Measurements from ENCODE around the gene GAS1. TPM values are rescaled to one million over a fixed set of nuclear protein-coding genes. Genes with fewer than 3 reads are reported as not detected.

GAS1 gene
- total RNA-seq, 1 experiment from 2014 or later, result not detected

DNA sequence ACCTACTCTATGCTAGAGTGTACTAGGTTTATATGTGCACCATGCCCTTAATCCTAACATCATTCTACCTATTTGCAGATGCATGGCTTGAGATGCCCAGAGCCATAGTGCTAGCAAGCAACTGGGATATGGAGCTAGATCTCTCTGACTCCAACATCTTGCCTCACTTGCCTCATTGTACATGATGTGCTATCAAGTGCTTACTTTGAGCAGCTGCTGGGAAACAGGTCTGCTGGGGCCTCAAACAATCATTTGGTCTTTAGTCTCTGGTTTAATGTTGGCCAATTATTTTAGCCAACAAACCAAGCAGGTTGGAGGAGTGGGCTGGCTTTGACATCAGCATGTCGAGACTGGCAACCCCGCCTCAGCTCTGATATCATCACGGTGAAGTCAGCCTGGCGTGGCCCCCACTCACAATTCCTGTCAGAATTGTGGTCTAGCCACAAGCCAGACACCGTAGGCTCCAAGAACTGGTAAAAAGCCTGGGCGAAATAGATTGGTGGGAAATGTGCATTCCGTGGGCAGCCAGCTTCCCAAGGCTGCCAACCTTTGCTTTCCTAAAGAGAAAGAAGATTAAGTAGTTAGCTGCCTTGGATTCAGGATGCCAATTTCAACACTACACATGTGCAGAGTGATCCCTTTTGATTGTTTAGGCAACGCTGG lies 21.1 kb upstream of the GAS1 start:
- no peaks in the 10 kb centered on the region for H3K79me2 ChIP-seq (ENCODE audit: low read length)
- H3K27me3 ChIP-seq (ENCODE audit: low read length), result 0 out of 2 replicates have a peak, but pooled peaks cover 4% of the 10 kb centered on the region
- H3F3A ChIP-seq (ENCODE audit: low read length, unreplicated experiment), result no peaks in the 10 kb centered on the region
- no peak overlapping the region for H3K4me2 ChIP-seq (ENCODE audit: low read length)
- DNase-seq, result no peak
- ChIA-PET POLR2A (ENCODE audit: unreplicated experiment) (no interaction called here), CTCF (no interaction called here)
- BruUV-seq (replicated peaks), result no TSS peak
- TF ChIP-seq, protein P1, sequence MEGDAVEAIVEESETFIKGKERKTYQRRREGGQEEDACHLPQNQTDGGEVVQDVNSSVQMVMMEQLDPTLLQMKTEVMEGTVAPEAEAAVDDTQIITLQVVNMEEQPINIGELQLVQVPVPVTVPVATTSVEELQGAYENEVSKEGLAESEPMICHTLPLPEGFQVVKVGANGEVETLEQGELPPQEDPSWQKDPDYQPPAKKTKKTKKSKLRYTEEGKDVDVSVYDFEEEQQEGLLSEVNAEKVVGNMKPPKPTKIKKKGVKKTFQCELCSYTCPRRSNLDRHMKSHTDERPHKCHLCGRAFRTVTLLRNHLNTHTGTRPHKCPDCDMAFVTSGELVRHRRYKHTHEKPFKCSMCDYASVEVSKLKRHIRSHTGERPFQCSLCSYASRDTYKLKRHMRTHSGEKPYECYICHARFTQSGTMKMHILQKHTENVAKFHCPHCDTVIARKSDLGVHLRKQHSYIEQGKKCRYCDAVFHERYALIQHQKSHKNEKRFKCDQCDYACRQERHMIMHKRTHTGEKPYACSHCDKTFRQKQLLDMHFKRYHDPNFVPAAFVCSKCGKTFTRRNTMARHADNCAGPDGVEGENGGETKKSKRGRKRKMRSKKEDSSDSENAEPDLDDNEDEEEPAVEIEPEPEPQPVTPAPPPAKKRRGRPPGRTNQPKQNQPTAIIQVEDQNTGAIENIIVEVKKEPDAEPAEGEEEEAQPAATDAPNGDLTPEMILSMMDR (conservative IDR thresholded peaks at IDR 0.05; ENCODE audit: low read depth, low read length), result no peak
- TF ChIP-seq EZH2phosphoT487 (IDR thresholded peaks at IDR 0.05; ENCODE audit: borderline replicate concordance, low read length) (no peak), EZH2 (IDR thresholded peaks at IDR 0.05; ENCODE audit: low read length, unreplicated experiment) (no peak)
- H3K4me1 ChIP-seq (ENCODE audit: insufficient read depth, low read length), result no peaks in the 10 kb centered on the region
- intact Hi-C loops (cut with micrococcal nuclease), result no loop called here
- ATAC-seq, result no peak
- H2AFZ ChIP-seq (ENCODE audit: low read length), result no peak overlapping the region
- H3K36me3 ChIP-seq (ENCODE audit: low read depth, low read length), result no peaks in the 10 kb centered on the region
- H3K9me2 ChIP-seq (replicated peaks; ENCODE audit: low read length), result no peaks in the 10 kb centered on the region
- H3K9me3 ChIP-seq (ENCODE audit: low read length), result no peaks in the 10 kb centered on the region
- H4K20me1 ChIP-seq (ENCODE audit: low read length), result no peaks in the 10 kb centered on the region
- no peak overlapping the region for H3K9ac ChIP-seq (ENCODE audit: low read length)
- H3K27ac ChIP-seq (ENCODE audit: low read length), result no peak overlapping the region
- no peak overlapping the region for H3K4me3 ChIP-seq (ENCODE audit: low read length)

DNA sequence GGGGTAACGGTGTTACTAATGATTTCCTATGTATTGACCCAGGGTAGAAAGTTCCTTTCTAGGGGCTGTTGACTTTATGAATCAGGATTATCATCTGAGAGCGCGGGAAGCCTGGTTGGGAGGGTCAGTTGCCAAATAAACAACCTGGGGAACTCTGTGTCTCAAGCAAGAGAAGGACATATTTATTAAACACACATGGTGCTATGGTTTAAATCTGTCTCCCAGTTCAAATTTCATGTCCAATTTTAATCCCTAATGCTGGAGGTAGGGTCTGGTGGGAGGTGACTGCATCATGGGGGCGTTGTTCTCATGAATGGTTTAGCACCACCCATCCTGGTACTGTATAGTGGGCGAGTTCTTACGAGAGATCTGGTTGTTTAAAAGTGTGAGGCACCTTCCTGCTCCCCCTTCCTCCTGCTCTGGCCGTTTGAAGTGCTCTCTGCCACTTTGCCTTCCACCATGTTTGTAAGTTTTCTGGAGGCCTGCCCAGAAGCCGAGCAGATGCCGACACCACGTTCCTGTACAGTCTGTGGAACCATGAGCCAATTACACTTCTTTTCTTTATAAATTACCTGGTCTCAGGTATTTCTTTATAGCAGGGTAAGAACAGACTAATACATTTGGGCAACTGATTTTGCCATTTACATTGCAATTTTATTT lies 19.7 kb upstream of the GAS1 start:
- ChIA-PET POLR2A (ENCODE audit: unreplicated experiment) (no interaction called here), CTCF (no interaction called here)
- no peaks in the 10 kb centered on the region for H3F3A ChIP-seq (ENCODE audit: low read length, unreplicated experiment)
- H3K36me3 ChIP-seq (ENCODE audit: low read depth, low read length), result no peaks in the 10 kb centered on the region
- BruUV-seq (replicated peaks), result no TSS peak
- H3K79me2 ChIP-seq (ENCODE audit: low read length), result no peaks in the 10 kb centered on the region
- intact Hi-C loops (cut with micrococcal nuclease), result no loop called here
- no peaks in the 10 kb centered on the region for H4K20me1 ChIP-seq (ENCODE audit: low read length)
- no peak for DNase-seq
- no peak overlapping the region for H3K4me3 ChIP-seq (ENCODE audit: low read length)
- H3K9me2 ChIP-seq (replicated peaks; ENCODE audit: low read length), result no peaks in the 10 kb centered on the region
- no peak overlapping the region for H3K9ac ChIP-seq (ENCODE audit: low read length)
- no peak overlapping the region for H3K4me2 ChIP-seq (ENCODE audit: low read length)
- no peak for ATAC-seq
- H3K27ac ChIP-seq (ENCODE audit: low read length), result no peak overlapping the region
- no peak overlapping the region for H2AFZ ChIP-seq (ENCODE audit: low read length)
- no peak for TF ChIP-seq EZH2 (IDR thresholded peaks at IDR 0.05; ENCODE audit: low read length, unreplicated experiment)
- TF ChIP-seq EZH2phosphoT487 (IDR thresholded peaks at IDR 0.05; ENCODE audit: borderline replicate concordance, low read length), result no peak
- TF ChIP-seq, protein P1 (conservative IDR thresholded peaks at IDR 0.05; ENCODE audit: low read depth, low read length), result no peak
- 0 out of 2 replicates have a peak, but pooled peaks cover 4% of the 10 kb centered on the region for H3K27me3 ChIP-seq (ENCODE audit: low read length)
- no peaks in the 10 kb centered on the region for H3K4me1 ChIP-seq (ENCODE audit: insufficient read depth, low read length)
- H3K9me3 ChIP-seq (ENCODE audit: low read length), result no peaks in the 10 kb centered on the region

All from PC-3 (cell line).